ENCODE measurements around the gene HIC1. TPM values are rescaled to one million over a fixed set of nuclear protein-coding genes. Genes with fewer than 3 reads are reported as not detected.

HIC1 gene
- polyA plus RNA-seq, 3 donors = 0.13 to 14.2 (median 0.30) TPM

DNA sequence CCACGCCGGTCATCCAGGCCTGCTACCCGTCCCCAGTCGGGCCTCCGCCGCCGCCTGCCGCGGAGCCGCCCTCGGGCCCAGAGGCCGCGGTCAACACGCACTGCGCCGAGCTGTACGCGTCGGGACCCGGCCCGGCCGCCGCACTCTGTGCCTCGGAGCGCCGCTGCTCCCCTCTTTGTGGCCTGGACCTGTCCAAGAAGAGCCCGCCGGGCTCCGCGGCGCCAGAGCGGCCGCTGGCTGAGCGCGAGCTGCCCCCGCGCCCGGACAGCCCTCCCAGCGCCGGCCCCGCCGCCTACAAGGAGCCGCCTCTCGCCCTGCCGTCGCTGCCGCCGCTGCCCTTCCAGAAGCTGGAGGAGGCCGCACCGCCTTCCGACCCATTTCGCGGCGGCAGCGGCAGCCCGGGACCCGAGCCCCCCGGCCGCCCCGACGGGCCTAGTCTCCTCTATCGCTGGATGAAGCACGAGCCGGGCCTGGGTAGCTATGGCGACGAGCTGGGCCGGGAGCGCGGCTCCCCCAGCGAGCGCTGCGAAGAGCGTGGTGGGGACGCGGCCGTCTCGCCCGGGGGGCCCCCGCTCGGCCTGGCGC lies 2.4 kb downstream of the HIC1 start:
- Histone ChIP-seq H4K20me1 (ENCODE audit: insufficient read depth, low read length) (peaks cover 14% of the 10 kb centered on the region), H3K9me3 (replicated peaks in 1 of 2; ENCODE audit: control insufficient read depth in 1 of 2, insufficient read depth in 1 of 2, low read length in 2 of 2) (peaks cover 0 to 3% of the 10 kb centered on the region in 2 donors), H3K4me1 (ENCODE audit: control insufficient read depth in 1 of 2, insufficient read depth in 2 of 2, low read length in 2 of 2) (peaks cover 43 to 76% of the 10 kb centered on the region in 2 donors), H3K79me2 (ENCODE audit: insufficient read depth, low read length) (no peaks in the 10 kb centered on the region), H3K4me3 (replicated peaks in 1 of 3; ENCODE audit: low read depth in 2 of 3, low read length in 3 of 3) (peak overlapping the region in 1 of 3 experiments; percentile 76), H2AFZ (ENCODE audit: insufficient read depth, low read depth, low read length, poor library complexity, severe bottlenecking) (no peak overlapping the region), H3K36me3 (replicated peaks in 1 of 2; ENCODE audit: control insufficient read depth in 1 of 2, insufficient read depth in 2 of 2, low read length in 2 of 2) (peaks cover 7 to 12% of the 10 kb centered on the region in 2 donors), H3K27ac (ENCODE audit: low read depth in 1 of 2, low read length in 2 of 2) (no peak overlapping the region), H3K9ac (ENCODE audit: insufficient read depth, low read length, poor library complexity, severe bottlenecking) (peak overlapping the region; percentile 53), H3K4me2 (replicated peaks; ENCODE audit: extremely low read depth, low read length, poor library complexity, severe bottlenecking) (peak overlapping the region; percentile 85), H3K27me3 (ENCODE audit: control insufficient read depth in 2 of 2, insufficient read depth in 2 of 2, low read length in 2 of 2) (peaks cover 28 to 43% of the 10 kb centered on the region in 2 donors)
- H3K27me3 Mint-ChIP-seq (ENCODE audit: low read depth in 3 of 3) = peaks cover 32 to 75% (median 39%) of the 10 kb centered on the region in 3 donors
- TF ChIP-seq, protein P1, sequence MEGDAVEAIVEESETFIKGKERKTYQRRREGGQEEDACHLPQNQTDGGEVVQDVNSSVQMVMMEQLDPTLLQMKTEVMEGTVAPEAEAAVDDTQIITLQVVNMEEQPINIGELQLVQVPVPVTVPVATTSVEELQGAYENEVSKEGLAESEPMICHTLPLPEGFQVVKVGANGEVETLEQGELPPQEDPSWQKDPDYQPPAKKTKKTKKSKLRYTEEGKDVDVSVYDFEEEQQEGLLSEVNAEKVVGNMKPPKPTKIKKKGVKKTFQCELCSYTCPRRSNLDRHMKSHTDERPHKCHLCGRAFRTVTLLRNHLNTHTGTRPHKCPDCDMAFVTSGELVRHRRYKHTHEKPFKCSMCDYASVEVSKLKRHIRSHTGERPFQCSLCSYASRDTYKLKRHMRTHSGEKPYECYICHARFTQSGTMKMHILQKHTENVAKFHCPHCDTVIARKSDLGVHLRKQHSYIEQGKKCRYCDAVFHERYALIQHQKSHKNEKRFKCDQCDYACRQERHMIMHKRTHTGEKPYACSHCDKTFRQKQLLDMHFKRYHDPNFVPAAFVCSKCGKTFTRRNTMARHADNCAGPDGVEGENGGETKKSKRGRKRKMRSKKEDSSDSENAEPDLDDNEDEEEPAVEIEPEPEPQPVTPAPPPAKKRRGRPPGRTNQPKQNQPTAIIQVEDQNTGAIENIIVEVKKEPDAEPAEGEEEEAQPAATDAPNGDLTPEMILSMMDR (IDR thresholded peaks at IDR 0.05) = no peak
- H3K4me1 Mint-ChIP-seq = peaks cover 36% of the 10 kb centered on the region
- WGBS (ENCODE audit: insufficient coverage) = 5% methylated on average over 81 of the region's 81 CpGs
- peaks cover 0 to 13% (median 5%) of the 10 kb centered on the region in 7 donors for H3K9me3 Mint-ChIP-seq
- DNase-seq = no peak
- intact Hi-C loops (cut with micrococcal nuclease) = loop anchor here (5.0 to 10.0 kb wide), 3 partner anchors 65 to 100 kb away; no protein-coding TSS in a partner anchor
- no peak overlapping the region for H3K27ac Mint-ChIP-seq
- peaks cover 16 to 23% of the 10 kb centered on the region in 2 donors for H3K36me3 Mint-ChIP-seq
- H3K4me3 Mint-ChIP-seq = no peak overlapping the region

DNA sequence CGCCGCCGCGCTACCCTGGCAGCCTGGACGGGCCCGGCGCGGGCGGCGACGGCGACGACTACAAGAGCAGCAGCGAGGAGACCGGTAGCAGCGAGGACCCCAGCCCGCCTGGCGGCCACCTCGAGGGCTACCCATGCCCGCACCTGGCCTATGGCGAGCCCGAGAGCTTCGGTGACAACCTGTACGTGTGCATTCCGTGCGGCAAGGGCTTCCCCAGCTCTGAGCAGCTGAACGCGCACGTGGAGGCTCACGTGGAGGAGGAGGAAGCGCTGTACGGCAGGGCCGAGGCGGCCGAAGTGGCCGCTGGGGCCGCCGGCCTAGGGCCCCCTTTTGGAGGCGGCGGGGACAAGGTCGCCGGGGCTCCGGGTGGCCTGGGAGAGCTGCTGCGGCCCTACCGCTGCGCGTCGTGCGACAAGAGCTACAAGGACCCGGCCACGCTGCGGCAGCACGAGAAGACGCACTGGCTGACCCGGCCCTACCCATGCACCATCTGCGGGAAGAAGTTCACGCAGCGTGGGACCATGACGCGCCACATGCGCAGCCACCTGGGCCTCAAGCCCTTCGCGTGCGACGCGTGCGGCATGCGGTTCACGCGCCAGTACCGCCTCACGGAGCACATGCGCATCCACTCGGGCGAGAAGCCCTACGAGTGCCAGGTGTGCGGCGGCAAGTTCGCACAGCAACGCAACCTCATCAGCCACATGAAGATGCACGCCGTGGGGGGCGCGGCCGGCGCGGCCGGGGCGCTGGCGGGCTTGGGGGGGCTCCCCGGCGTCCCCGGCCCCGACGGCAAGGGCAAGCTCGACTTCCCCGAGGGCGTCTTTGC lies 3.1 kb downstream of the HIC1 start:
- H2AFZ ChIP-seq (ENCODE audit: insufficient read depth, low read depth, low read length, poor library complexity, severe bottlenecking) = no peak overlapping the region
- H3K9me3 Mint-ChIP-seq = peaks cover 0 to 11% (median 5%) of the 10 kb centered on the region in 7 donors
- peaks cover 23 to 29% of the 10 kb centered on the region in 2 donors for H3K36me3 Mint-ChIP-seq
- no peak overlapping the region for H3K27ac ChIP-seq (ENCODE audit: low read depth in 1 of 2, low read length in 2 of 2)
- H4K20me1 ChIP-seq (ENCODE audit: insufficient read depth, low read length) = peaks cover 14% of the 10 kb centered on the region
- peak in 2 of 3 donors; percentile 47 to 51 for DNase-seq
- WGBS (ENCODE audit: insufficient coverage) = 28% methylated on average over 98 of the region's 98 CpGs
- H3K4me2 ChIP-seq (replicated peaks; ENCODE audit: extremely low read depth, low read length, poor library complexity, severe bottlenecking) = peak overlapping the region; percentile 85
- peak overlapping the region; percentile 53 for H3K9ac ChIP-seq (ENCODE audit: insufficient read depth, low read length, poor library complexity, severe bottlenecking)
- H3K27ac Mint-ChIP-seq = no peak overlapping the region
- peaks cover 31 to 74% (median 40%) of the 10 kb centered on the region in 3 donors for H3K27me3 Mint-ChIP-seq (ENCODE audit: low read depth in 3 of 3)
- intact Hi-C loops (cut with micrococcal nuclease) = loop anchor here (2.0 to 10.0 kb wide), 4 partner anchors 29 to 99 kb away; no protein-coding TSS in a partner anchor
- peaks cover 7 to 14% of the 10 kb centered on the region in 2 donors for H3K36me3 ChIP-seq (replicated peaks in 1 of 2; ENCODE audit: control insufficient read depth in 1 of 2, insufficient read depth in 2 of 2, low read length in 2 of 2)
- peaks cover 0 to 3% of the 10 kb centered on the region in 2 donors for H3K9me3 ChIP-seq (replicated peaks in 1 of 2; ENCODE audit: control insufficient read depth in 1 of 2, insufficient read depth in 1 of 2, low read length in 2 of 2)
- H3K4me1 ChIP-seq (ENCODE audit: control insufficient read depth in 1 of 2, insufficient read depth in 2 of 2, low read length in 2 of 2) = peaks cover 43 to 76% of the 10 kb centered on the region in 2 donors
- peaks cover 27 to 40% of the 10 kb centered on the region in 2 donors for H3K27me3 ChIP-seq (ENCODE audit: control insufficient read depth in 2 of 2, insufficient read depth in 2 of 2, low read length in 2 of 2)
- TF ChIP-seq, protein P1 (IDR thresholded peaks at IDR 0.05) = no peak
- H3K4me1 Mint-ChIP-seq = peaks cover 35% of the 10 kb centered on the region
- H3K79me2 ChIP-seq (ENCODE audit: insufficient read depth, low read length) = no peaks in the 10 kb centered on the region
- peak overlapping the region in 1 of 3 experiments; percentile 76 for H3K4me3 ChIP-seq (replicated peaks in 1 of 3; ENCODE audit: low read depth in 2 of 3, low read length in 3 of 3)
- H3K4me3 Mint-ChIP-seq = peak overlapping the region; percentile 68 to 72
